HG03060 (cell line): Measurements from ENCODE around the gene GPR37.

Source experiments
- ATAC-seq: cut with Tn5 transposase; IDR thresholded peaks from one replicate; pipeline ENCODE4 v1.9.1; 2021; ENCODE audit warnings: low read depth, moderate number of reproducible peaks; ENCODE audit not compliant: unreplicated experiment

GPR37 gene, protein sequence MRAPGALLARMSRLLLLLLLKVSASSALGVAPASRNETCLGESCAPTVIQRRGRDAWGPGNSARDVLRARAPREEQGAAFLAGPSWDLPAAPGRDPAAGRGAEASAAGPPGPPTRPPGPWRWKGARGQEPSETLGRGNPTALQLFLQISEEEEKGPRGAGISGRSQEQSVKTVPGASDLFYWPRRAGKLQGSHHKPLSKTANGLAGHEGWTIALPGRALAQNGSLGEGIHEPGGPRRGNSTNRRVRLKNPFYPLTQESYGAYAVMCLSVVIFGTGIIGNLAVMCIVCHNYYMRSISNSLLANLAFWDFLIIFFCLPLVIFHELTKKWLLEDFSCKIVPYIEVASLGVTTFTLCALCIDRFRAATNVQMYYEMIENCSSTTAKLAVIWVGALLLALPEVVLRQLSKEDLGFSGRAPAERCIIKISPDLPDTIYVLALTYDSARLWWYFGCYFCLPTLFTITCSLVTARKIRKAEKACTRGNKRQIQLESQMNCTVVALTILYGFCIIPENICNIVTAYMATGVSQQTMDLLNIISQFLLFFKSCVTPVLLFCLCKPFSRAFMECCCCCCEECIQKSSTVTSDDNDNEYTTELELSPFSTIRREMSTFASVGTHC

DNA sequence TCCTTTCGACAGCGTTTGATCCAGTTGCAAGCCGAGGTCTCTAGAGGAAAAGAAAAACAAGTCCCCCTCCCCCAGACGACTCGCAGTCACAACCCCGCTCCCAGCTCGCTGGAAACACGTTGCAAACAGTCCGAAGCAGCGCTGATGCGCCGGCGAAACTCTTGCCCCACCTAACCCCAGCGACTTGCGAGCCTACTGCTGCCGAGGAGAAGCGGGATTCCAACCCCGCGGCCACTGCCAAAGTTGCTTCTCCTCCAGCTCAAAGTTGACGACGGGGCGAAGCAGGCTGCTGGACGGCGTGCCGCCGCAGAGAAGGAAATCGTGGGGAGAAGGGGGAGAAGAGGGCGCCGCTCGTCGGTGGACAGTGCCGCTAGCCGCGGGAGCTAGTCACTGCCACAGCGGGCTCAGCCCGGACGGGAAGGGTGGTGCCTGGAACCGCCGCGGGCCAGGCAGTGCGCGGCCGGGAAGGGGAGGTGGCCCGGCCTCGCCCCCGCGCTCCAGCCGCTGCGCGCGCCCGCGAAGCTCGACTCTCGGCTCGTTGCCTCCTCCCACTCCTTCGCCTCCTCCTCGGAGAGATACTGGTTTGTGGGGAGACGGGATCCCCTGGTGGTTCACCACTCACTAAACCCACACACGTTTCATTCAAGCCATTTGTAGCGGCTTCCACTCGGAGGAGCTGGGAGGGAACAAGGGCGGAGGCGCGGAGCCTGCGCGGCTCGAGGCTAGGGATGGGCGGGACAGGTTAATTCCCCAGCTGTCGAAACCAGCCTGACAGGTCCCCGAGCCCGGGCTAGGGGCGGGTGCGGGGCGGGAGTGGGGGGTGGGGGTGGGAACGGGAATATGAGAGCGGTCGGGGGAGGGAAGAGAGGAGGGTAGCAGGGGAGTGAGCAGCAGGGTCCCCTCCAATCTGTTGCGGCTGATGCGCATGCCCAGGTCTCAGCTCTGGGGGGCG, at the start of gene GPR37:
Gene GPR37 (minus strand): TSS at position 392 of the 952 bp plus-strand sequence. CDS start 816 bp downstream, outside the sequence.
- ATAC-seq, result no peak

- no peak for ATAC-seq
Observed at GRCh38 chr7:124813994-124814798, 48.6 kb upstream of the GPR37 start.

GRCh38 chr7:124812764-124813163, 47.2 kb upstream of the GPR37 start:
- no peak for ATAC-seq

- no peak for ATAC-seq
Observed at GRCh38 chr7:124811341-124811740, 45.7 kb upstream of the GPR37 start.

DNA sequence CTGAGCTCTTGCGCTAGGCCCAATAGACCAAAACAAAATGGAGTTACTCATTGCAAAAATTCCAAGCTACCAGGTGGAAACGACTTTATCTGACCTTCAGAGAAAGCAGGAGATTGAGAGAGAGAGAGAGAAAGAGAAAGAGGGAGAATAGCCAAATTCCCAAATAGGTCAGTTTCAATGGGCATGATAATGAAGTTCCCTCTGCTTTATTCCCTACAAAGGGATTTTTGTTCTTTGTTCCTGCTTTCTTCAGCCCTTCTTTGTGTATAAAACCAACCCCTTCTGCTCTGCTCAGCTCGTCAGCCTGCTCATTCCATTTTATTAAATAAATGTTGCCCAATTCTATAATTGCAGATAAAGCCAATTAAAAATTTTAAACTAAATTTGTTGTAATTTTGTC, 45.0 kb upstream of the GPR37 start:
- no peak for ATAC-seq

DNA sequence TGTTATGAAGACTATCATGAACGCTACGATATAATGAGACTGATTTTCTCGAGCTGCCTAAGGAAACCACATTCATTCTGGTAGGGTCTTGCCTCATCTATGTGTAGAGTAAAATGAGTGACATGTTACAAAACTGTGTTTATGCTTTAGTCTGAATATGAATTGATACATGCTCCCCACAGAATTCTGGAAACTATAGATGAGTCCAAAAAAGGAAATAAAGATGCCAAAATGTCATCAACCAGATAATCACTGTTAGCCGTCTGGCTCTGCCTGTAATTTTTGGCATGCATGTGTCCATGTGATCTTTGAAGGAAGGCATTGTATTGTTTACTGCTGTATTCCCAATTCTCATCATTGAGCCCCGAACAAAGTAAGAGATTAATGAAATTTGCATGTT, 42.6 kb upstream of the GPR37 start:
- no peak for ATAC-seq

- no peak for ATAC-seq
Observed at GRCh38 chr7:124801330-124801895, 35.8 kb upstream of the GPR37 start.

- no peak for ATAC-seq
Observed at GRCh38 chr7:124800386-124800785, 34.8 kb upstream of the GPR37 start.

DNA sequence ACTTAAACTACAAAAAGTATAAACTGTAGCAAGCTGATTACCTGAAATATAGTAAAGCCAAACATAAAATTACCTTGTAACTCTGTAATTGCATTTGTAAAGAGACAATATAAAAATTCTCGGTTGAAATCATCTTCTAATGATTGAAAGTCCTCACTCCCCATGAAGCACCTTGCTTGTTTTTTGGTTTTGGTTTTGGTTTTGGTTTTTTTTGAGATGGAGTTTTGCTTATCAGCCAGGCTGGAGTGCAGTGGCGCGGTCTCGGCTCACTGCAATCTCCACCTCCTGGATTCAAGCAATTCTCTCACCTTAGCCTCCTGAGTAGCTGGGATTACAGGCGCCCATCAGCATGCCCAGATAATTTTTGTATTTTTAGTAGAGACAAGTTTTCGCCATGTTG, 33.9 kb upstream of the GPR37 start:
- no peak for ATAC-seq

DNA sequence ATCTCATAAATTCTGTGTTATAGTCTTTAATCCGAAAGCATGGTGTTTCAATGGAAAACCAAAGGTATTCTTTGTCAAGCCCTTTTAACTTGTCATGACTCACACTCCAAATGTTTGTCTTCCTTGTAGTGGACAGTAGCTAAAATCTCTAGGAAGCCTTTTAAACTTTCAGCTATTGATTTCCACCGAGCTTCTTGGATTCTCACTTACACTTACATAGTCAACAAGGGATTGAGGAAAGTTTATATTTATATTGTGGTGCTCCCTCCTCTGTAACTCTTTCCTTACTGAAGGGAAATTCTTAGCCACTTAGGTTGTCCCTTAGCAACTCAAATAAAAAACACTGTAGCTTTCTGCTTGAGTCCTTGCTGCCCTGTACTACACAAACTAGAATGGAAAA, 31.2 kb upstream of the GPR37 start:
- no peak for ATAC-seq

GRCh38 chr7:124792696-124793095, 27.1 kb upstream of the GPR37 start:
- no peak for ATAC-seq

DNA sequence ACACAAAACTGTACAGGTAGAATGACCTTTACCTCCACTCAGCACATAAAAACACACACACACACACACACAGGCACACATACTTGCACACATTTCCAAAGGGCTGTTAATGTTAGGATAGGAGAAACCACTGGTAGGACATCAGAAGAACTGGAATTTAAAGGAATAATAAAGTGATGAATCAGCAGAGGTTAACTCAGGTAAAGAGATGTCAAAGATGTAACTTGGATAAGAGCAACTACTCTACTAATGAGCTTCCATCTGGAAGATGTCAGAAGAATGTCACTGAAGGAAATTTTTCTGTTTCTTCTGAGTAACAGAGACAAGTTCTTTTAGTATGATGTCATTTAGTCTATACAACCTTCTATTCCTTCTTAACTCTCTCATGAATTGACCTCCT, 26.4 kb upstream of the GPR37 start:
- ATAC-seq, result no peak

DNA sequence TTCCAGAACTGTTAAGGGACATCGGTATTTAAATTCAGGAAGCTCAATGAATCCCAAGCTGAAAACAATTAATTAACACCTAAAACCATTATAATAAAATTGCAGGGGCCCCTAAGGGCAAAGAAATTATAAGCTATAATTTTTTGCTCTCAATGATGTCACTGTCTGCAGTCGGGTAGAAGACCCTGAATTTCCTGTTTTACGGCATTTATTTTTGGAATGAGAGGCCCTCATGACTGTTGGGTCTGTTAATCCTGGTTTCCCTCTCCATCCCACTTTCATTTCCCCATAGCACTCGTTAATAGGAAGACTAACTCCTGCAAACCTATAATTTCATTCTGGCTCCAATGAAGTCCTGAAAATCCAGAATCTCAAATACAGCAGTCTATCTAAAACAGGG, 25.8 kb upstream of the GPR37 start:
- no peak for ATAC-seq

GRCh38 chr7:124790645-124791044, 25.1 kb upstream of the GPR37 start:
- no peak for ATAC-seq

DNA sequence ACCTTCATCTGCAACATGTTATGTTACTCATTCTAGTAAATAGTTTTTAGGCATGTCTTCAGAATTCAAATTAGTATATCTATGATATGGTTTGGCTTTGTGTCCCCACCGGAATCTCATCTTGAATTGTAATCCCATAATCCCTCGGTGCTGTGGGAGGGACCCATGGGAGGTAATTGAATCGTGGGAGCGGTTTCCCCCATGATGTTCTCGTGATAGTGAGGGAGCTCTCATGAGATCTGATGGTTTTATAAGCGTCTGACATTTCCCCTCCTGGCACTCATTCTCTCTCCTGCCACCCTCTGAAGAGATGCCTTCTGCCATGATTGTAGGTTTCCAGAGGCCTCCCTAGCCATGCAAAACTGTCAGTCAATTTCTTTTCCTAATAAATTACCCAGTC, 20.4 kb upstream of the GPR37 start:
- ATAC-seq, result no peak

DNA sequence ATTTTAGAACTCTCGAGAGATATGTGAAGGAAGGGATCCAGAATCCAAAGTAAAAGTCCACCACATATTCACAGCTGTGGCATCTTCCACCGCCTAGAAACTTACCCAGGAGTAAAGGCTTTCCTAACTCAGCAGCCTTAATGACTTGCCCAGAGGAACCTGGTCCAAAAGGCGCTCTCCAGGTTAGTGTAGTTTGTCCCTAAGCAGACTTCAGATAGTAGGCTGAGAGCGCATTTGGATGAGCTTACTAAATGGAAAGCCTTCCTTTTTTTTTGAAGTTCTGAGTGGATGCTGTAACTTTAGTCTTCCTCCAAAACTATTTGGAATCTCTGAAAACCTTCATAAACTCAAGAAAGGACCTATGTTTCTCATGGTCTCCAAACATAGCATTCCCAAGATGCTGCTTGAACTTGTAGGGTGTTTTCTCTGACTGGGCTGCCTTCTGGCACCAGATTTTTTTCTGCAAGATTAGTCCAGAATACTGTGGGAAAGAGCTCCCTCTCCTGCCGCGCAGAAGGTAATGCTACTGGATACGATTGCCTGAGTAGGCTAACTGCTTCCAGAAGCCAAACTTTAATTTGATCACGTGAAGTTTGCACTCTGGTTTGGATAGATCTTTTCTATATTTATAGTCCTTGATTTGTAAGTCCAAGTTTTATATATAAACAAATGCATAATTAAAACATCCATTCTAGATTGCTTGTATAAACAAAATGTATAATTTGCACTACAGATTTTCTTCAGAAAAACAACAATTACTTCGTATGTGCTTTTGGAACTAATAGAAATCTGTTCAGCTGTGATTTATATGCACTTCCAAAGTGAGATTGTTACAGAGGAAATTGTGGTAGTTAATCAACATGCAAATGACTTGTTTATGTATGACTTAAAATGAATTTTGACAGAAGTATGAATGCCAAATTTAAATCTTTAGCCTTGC, 19.6 kb upstream of the GPR37 start:
- peak; percentile 83 for ATAC-seq

GRCh38 chr7:124783271-124783670, 17.7 kb upstream of the GPR37 start:
- no peak for ATAC-seq

DNA sequence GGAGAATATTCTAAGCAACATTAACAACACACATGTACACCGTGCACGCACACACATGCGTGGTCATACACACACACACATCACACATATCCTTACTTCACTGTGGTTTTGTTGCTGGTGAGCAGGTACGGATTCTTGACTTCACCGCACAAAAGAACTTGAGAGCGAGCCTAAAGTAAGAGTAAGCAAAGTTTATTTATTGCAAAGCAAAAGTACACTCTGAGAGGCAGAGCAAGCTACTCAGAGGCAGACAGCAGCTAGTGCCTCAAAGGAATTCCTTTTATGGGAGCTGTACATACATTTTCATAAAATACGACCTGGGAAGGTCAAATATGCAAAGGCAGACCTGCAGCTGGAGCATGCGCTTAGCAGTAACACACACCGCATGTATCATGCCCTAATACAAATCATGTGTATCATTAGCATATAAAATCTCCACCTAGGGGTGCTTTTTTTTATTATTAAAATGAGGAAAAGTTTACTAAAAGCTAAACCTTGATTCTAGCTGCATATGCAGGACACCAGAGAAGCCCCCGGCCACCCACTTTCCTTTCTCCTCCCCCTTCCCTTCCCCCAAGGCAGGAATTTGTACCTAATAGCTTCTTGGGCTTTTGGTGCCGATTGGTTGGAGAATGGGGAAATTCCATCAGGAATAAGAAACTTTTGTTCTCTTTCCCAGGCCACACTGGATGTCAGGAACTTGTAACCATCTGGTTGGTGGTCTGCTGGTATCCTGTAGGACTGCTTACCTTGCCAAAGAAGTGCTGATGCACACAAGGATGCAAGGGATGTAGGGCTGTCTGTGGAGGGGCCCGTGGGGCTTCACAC, 16.5 kb upstream of the GPR37 start:
- ATAC-seq, result no peak
